Activated CD8-positive, alpha-beta memory T cell treated with anti-CD3 and anti-CD28 coated beads, Interleukin-2, amount 50 U/mL, for 1 hour (primary cell): ENCODE results near the gene NUP210L.

Source experiments
- DNase-seq: peaks from one replicate; pipeline ENCODE4 v3.0.0-alpha.2; 2020; ENCODE audit errors: extremely low read depth

The NUP210L gene

GRCh38 chr1:153945131-153945794 lies 209.6 kb downstream of the NUP210L start:
- DNase-seq, result no peak

GRCh38 chr1:153944827-153945117 lies 210.1 kb downstream of the NUP210L start:
- DNase-seq, result no peak

GRCh38 chr1:153944005-153944826 lies 210.7 kb downstream of the NUP210L start:
- no peak for DNase-seq

GRCh38 chr1:153942766-153943549 lies 211.9 kb downstream of the NUP210L start:
- DNase-seq, result no peak
